ENCODE results near the gene POLE4. TPM values are rescaled to one million over a fixed set of nuclear protein-coding genes. Genes with fewer than 3 reads are reported as not detected.

The POLE4 gene, protein sequence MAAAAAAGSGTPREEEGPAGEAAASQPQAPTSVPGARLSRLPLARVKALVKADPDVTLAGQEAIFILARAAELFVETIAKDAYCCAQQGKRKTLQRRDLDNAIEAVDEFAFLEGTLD
- total RNA-seq, result 42.4 TPM

DNA sequence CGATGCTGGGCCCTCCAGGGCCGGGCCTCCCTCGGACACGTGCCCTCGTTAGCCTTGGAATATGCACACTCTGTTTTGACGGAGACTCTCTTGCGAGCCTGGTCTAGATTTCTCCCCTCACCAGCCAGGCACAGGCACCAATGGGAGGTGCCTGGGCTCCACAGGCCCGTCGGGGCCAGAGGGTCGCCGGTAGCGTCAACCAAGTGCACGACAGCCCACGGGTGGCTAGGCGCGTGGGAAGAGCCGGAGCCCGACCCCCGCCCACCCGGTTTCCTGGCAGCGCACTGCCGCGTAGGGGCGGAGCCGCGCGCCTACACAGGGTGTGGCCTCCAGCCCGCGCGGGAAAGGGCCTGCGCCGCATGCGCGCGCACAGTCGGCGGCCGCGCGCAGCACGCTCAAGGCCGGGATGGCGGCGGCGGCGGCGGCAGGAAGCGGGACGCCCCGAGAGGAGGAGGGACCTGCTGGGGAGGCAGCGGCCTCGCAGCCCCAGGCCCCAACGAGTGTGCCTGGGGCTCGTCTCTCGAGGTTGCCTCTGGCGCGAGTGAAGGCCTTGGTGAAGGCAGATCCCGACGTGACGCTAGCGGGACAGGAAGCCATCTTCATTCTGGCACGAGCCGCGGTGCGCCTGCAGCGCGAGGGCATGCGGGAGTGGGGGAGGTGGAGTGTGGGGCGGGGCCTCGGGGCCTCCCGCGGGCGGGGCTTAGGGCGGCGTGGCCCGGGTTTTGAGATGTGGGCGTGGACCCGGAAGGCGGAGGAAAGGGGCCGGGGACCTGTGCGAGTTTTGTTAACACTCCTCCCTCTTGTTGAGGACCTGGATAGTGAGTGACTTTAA is at the start of gene POLE4:
TSS of gene POLE4 (plus strand) at position 370 of the 832 bp plus-strand sequence. CDS start at position 407, 37 bp downstream.
- ATAC-seq, result peak; percentile 99

DNA sequence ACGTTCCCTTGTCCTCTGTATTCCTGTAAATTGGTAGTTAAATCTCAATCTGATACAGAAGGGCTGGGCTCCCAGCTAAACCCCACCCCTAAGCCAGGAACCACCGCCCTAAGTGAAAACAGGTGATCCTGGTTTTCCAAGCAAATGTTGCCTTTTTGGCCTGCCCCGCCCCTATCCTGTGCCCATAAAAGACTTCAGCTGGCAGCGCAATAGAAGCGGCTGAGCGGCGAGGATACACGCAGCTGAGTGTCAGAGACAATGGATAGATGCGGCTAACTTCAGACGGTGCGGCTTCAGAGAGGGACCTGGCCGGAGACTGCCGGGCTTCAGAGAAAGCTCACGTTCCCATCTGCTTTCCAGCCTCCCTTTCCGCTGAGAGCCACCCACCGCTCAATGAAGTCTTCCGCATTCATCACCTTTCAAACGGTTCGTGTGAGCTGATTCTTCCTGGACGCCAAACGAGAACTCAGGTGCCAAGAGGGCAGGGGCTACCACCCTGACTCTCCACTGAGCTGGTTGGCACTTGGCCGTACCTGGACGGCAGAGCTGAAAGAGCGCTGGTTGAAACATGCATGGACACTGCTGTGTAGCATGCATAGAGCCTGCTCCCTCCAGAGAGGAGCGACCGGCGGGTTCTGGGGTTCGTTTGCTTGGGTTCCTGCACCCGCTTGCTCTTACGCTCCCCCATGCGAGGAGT is 49.5 kb upstream of the POLE4 start:
- ATAC-seq, result peak; percentile 48

DNA sequence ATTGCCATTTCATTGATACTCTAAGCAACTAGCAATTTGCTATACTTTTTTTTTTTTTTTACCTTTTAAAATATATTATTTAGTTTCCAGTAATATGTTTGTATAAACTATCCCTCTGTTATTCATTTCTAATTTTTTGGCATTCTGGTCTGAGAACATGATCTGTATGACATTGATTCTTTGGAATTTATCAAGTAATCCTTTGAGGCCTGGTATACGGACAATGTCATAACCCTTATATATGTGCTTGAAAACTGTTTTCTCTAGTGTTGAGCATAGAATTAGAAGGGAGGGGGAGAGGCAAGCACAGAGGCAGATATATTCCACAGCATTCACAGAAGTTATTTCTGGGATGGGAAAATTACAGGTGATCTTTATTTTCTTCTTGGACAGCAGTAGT is 48.2 kb upstream of the POLE4 start:
- no peak for ATAC-seq

DNA sequence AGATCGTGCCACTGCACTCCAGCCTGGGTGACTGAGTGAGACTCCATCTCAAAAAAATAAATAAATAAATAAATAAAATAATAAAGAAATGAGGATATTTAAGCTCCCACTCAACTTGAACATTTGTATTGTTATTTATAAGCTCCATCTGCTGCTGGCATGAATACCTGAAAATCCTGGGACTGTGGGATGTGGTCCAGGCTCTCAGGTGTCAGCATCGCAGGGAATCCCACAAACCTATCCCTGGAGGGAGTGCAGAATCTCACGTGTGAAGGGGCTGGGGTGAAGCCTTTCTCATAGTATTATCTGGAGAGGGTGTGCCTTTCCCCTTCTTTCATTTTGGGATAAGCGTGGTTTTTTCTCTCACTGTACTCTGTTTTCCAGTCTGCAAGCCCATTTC is 47.4 kb upstream of the POLE4 start:
- ATAC-seq, result no peak

DNA sequence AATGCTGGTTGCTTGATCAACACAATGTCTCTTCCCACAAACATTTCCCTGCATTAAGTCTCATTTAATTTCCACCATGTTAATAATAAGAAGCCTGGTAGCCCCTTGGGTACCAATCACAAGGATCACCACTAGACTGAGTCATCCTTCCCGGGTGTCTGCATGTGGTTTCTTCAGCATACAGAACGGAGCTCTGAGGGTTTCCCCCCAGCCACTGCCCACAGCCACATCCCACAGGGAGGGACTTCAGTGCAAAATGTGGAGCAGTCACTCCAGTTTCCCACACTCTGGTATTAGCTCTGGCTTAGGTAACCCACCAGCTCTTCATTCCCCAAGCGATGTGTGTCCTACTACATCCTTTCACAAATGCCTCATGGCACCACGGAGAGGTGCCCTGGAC is 42.7 kb upstream of the POLE4 start:
- no peak for ATAC-seq

DNA sequence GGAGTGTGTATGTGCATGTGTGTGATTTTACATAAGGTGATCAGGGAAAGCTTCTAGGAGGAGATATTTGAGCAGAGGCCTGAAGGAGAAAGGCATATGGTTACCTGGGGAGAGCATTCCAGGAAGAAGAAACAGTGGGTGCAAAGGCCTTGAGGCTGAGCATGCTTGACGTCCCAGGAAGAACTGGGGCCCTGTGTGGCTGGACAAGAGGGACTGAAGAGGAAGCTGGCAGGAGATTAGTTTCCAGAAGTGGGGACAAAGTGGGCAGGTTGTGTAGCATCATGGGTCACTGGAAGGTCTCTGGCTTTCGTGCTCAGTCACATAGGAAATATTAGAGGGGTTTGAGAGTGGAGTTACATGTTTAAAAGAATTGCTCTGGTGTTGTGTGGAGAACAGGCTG is 42.0 kb upstream of the POLE4 start:
- ATAC-seq, result no peak

DNA sequence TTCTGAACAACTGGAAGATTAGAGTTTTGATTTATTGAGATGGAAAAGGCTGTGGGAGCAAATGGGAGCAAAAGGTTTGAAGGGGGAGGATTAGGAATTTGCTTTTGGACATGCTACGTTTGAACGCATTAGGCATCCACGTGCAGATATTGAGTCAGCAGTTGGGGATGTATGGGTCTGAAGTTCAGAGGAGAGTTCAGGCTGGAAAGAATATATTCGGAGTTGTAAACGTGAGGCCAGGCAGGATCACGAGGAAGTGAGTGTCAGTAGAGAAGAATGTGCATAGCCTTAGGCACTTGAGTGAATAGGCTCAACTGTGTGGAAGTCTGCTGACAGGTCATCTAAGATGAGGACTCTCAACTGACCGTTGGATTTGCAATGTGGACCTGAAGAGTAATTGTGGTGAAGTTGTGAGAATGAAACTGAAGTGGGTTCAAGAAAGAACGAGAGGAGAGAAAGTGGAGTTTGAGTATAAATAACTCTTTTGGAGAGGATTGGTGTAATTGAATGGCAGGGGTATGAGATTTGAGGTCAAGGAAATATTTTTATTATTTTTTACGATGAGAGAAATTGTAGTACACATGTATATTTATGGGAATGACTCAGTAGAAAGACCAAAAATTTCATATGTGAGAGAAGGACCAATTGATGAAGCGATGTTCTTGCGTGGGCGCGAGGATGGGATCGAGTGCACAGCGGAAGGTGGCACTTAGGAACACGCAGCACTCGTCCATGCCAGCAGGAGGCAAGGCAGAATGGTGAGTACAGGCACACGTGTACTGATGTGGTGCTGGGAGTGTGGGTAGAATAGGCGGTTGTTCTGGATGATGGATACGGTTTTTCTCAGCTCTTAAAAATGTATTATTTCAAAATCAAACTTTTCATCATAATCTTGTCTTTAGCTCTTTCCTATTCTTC is 40.5 kb upstream of the POLE4 start:
- ATAC-seq, result peak; percentile 21

DNA sequence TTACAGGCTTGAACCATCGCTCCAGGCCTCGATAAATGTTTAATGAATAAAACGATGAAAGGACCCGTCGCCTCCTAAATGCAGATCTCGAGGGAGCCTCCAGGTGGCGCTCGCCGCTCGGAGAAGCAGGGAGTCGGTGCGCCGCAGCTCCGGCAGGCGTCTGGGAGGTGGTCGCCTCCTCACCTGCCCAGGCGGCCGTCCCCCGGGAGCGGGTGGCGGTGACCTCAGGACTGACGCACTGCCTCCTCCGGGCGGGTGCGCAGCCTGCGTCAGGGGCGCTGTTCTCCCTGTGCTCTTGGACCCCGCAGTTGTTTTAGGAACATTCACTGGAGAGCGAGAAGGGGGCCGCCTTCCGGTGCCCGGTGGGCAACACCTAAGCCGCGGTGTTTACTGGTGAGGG is 38.6 kb upstream of the POLE4 start:
- ATAC-seq, result peak; percentile 60

DNA sequence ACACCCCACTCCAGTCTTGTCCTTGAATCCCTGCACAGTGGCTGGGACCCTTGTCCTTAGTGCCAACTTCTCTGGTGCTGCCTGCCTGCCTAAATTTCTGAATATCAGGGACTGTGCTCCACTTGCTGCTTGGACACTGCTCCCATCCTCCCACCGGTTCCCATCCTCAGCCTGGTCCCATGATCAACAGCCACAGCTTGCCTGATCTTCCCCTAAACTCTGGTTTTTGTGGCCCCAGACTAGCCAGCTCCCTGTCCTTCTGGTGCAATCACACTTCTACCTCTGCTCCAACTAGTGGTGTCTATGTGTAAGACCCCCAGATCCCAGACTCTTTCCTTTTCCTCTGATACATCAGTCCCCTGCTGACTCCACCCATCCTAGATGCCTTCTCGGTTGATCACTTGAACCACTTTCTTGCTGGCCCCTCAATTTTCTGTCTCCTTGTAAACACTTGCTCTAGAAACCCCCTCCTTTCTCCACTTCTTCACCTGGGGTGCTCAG is 37.2 kb upstream of the POLE4 start:
- no peak for ATAC-seq

DNA sequence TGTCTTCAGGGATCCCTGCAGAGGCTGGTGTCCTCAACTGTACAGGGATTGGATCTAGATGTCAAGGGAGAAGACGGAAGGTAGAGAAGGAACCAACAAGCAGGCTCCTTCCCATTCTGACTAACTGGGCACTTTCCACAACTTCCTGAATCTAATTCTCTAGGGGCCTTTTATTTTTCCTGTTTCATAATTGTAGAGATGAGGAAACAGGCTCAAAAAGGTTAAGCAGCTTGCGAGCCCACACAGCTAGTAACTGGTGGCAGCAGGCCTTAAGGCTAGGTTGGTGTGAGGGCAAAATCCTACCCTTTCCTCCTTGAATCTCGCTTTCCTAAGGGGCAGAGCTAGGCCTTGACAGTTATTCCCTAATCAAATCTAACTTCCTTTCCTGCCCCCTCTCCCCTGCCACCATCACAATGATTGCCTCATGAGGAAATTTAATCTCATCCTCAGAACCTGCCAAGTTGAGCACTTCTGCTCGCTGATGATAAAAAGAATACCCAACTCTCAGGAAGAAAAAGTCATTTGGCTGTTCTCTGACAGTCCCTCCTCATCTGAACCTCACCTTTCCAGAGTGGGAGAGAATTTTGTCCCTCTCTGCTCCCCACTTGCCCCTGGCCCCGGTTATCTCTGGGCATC is 35.7 kb upstream of the POLE4 start:
- no peak for ATAC-seq

DNA sequence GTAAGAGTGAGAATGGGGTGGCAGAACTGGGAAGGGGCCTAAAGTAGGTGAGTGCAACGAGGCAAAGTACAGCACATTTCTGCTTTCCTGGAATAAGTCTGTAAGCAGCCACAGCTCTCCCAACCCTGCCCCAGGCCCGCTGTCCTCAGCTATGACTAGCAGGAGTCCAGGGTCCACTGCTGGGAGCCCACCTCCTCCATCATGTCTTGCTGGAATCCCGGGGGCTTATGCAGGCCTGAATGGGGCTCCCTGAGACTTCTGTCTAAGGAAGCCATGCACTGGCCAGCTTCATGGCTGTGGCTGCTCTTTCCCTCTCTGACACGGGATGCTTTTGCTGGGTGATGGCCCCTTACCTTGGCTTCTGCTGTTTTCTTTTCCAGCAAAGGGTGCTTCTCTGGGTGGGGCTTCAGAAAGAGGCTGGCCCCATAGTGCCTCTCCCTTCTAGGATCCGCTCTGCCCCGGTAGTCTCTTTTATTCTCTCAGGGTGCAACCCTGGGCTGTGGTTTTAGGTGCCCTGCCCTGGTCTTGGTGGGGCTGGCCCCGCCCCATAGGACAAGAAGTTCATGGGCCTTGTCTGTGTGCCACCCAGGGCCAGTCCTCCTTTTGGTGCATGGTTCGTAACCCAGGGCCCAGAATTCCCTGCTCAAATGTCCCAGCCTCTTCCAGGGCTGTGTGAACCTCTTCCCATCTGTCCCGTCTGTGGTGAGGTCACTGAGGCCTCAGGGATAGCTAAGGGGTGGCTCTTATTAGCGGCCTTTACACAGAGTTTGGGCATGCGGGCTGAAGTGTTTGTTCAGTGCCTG is 33.8 kb upstream of the POLE4 start:
- ATAC-seq, result no peak

DNA sequence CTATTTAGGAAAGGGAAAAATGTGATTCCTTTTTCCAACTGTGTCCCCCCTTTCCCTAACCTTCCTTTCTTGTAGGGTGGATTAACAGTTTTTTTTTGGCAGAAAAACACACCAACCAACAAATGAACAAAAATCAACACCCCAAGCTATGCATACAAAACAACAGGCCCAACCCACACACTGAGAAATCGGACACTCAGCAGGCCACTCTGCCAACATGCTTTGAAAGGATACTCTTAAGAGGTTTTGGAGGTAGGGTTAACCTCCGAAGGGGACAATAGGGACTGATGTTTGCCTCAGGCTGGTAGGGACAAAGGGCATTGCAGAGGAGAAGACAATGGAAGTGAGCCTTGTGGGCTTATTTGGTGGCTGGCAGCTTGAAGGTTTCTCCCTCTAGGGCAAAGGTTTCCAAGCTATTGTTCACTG is 33.1 kb upstream of the POLE4 start:
- ATAC-seq, result no peak

DNA sequence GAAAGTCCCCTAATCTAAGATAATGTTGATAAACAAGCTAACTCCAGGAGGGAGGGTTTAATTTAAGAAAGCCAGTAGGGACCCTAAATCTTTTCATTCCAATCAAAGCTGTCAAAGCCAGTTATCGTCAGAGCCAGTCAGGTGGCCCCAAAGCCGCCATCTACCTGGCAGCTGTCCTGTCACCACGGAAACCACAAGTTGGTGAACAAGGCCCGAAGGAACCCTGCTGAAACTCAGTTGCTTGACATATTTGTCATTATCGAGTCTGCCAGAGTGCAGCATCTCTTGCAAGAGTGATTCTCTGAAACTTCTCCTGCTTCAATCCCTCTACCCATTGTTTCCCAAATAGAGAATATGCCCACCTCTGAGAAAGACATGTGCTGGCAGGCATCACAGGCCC is 30.8 kb upstream of the POLE4 start:
- ATAC-seq, result no peak

DNA sequence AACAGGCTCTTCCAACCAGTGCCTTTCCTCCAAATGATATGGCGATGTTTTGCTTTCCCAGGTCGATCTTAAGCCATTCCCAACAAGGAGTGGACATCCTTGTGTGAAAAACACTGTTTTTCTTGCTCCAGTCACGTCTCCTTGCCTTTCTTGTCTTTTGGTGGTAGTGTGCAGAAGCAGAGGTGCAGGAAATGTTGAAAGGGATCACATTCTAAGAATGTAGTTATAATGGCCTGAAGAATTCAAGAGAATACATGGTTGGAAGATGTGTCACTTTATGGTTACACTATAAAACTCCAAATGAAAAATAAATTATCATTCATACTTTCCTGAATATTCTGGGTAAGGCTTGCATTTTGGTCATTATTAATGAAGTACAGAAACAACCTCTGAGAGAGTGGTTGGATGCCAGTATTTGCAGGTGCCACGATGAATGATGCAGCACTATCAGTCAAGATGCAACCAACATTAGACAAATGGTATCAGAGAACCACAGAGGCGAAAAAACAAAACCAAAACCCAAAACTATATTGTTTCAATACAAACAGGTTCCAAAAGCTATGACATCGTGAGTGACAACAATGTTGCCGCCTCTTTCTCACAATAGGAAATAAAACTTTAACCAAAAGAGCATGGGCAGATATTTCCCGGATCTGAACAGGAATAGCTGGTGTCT is 27.5 kb upstream of the POLE4 start:
- no peak for ATAC-seq

DNA sequence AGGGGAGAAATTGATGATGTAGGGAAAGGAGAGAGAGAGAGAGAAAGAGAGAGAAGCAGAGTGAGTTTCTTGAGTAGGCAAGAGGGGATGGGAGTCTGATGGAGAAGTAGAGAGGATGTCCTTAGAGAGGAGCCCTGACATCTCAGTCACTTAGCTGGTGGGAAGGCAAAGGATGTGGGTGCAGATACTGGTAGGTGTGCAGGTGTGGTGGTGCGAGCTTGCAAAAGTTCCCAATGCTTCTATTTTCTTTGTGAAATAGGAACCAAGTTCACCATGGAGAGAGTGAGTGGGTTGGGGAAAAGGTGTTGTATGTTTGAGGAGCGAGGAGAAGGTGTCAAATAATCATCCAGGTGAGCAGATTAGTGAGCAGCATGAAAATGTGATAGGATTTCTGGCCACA is 26.5 kb upstream of the POLE4 start:
- ATAC-seq, result no peak

DNA sequence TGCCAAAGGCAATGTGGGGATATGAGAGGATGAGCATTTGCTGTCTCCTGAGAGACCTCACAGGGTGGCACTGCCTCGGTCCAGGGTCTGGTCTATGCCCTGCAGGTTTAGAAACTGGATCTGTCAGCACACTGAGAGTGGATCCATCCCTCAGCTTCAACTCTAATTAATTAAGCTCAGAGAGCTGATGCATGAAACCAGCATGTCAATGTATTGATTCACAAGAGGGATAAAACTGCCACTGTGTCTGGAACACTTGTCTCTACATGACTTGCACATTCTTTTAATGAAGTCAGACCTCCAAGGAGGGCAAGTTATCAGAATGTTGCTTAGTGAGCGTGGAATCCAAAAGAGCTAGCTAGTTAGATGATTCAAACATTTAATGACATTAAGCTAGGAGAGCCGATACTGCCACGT is 22.5 kb upstream of the POLE4 start:
- no peak for ATAC-seq

DNA sequence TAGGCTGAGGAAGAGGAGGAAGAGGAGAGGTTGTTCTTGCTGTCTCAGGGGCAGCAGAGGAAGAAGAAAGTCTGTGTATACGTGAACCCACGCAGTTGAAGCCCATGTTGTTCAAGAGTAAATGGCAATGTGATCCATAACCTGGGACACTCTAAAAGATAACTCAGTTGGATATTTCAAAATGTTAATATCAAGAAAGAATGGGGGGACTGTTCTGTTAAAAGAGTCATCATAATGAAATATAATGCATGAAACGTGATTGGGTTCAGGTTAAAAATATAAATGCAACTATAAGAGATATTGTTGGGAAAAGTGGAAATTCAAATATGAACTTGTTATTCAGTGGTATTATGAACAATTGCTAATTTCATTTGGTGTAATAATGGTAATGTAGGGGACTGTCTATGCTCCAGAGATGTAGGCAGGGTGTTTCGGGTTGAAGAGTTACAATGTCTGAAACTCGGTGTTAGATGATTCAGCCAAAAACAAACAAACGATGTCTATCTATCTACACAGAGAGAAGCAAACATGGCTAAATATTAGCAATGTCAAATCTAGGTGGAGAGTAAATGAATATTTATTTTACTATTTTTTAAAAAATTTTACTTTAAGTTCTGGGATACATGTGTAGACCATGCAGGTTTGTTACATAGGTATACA is 21.1 kb upstream of the POLE4 start:
- no peak for ATAC-seq

DNA sequence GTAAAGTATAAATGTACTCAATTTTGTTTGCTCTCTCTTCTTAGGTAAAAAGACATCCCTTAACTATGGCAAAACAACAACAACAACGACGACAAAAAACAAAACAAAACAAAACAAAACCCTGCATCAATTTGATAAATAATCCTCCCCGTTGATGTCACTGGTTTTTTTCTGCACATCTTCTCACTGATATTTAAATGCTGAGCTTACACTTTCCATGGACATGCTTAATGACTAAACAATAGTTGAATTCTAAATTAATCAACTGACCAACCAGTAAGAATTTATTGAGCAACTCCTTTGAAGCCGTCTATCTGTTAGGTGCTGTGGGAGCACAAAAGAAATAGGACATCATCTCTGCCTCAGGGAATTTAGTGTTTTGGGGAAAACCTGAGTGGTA is 20.2 kb upstream of the POLE4 start:
- no peak for ATAC-seq

DNA sequence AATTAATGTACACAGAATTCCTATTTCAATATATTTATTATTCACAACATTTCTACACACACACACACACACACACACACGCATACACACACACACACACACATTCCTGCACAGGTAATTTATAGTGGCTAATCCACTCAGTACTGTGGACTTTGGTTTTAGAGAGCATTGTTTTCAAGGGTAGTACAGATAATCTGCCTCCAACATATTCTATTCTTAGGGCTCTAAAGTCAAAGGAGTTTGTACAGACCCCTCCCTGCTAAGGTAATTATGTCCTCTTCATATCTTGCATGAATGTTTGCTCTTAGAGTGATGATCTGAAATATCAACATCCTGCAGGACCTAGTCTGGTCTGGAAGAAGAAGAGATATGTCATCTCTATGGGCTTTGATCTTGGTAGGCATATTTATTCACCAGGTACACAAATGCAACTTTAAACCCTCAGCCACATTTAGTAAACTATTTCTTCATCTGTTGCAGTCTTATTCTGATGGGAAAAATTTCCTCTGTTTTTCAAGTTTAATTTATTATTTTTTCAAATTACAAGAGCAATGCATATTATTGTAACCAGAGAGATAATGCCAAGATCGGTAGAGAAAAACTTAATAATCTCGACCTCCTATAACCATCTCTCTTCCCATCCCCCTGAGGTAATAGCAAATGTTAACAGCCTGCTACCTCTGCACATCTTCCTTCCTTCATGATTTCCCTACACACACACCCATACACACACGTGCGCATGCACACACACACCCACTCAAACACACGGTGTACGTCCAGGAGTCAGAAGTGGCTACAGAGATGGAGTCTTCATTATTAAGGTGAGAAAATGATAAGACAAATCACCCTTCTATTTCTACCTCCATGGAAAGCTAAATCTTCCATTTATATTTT is 18.3 kb upstream of the POLE4 start:
- no peak for ATAC-seq

Data from esophagus mucosa (tissue), 1 donor.